ENCODE results near the gene RRP15. TPM values are rescaled to one million over a fixed set of nuclear protein-coding genes. Genes with fewer than 3 reads are reported as not detected.
A peak's percentile ranks its signal among the peaks of the same experiment; 100 is the strongest.

RRP15 gene
- total and polyA plus RNA-seq, 5 experiments from 2014 or later, result 16.0 to 20.8 (median 19.2) TPM

DNA sequence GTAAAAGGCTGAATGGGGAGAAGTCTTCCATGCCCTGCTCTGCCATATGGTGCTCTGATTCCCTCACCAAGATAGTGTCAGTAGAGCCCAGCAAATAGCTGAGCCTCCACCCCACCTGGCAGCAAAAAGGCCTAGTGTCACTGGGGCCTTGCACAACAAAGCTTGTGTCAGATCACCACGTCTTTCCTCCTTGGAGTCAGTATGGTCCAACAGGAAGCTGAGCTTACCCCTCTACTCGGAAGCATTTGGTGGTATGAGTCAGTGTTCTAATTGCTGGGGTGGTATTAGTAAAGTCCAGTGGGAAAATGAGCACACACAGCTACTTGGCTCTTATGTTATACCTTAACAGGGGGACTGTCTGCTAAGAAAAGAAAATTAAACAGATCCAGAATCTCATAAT is 18.7 kb upstream of the RRP15 start:
- ATAC-seq (no peak), DNase-seq (no peak)
- Mint-ChIP-seq H3K36me3 (no peaks in the 10 kb centered on the region), H3K9me3 (no peaks in the 10 kb centered on the region), H3K4me3 (no peak overlapping the region), H3K27me3 (peaks cover 6 to 29% (median 17%) of the 10 kb centered on the region in 5 donors), H3K27ac (no peak overlapping the region), H3K4me1 (no peaks in the 10 kb centered on the region)
- POLR2A ChIA-PET, result no interaction called here

DNA sequence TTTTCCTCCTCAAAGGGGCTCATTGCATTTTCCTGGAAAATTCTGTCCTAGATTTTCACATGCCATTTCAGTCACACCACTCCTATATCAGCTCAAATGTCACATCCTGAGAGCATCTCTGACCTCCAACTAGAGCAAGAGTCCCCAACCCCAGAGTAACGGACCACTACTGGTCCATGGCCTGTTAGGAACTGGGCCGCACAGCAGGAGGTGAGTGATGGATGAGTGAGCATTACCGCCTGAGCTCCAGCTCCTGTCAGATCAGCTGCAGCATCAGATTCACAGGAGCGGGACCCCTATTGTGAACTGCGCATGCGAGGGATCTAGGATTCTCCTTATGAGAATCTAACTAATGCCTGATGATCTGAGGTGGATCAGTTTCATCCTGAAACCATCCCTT is 12.7 kb upstream of the RRP15 start:
- no peaks in the 10 kb centered on the region for H3K9me3 Mint-ChIP-seq
- ATAC-seq (no peak), DNase-seq (no peak)
- peaks cover 3 to 21% (median 10%) of the 10 kb centered on the region in 5 donors for H3K27me3 Mint-ChIP-seq
- no peaks in the 10 kb centered on the region for H3K4me1 Mint-ChIP-seq
- POLR2A ChIA-PET, result no interaction called here
- H3K27ac Mint-ChIP-seq, result peak overlapping the region in 1 of 10 donors; percentile 16
- no peak overlapping the region for H3K4me3 Mint-ChIP-seq
- H3K36me3 Mint-ChIP-seq, result no peaks in the 10 kb centered on the region

DNA sequence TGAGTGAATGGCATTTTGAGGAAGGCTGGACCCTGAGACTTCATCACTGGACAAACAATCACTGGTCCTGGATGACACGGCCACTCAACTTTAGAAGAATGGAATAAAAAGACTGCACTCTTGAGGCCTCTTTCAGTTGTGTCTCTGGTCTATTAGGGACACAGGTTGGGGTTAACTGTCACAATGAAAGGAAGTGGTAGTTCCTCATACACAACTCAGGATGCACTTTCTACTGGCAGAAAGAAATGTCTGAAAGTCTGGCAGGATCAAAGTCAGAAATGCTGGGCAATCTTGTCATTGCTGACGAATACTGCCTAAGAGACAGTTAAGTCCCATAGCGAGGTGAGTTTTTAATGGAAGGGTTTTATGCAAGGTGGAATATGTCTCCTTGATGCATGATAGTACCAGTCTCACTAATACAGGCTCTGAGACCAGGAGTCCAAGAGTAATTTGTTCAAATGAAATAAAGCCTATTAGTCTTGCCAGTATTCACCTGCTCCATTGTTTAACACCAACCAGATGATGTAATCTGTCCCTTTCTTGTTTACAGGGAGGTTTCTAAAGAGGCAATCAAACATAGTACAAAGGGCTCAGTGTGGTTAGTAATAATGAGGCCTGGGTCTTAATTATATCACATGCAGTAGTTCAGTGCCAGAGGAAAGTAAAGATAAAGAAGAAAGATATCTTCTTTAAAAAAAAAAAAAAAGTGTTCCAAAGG is 11.2 kb upstream of the RRP15 start:
- peaks cover 1 to 28% (median 6%) of the 10 kb centered on the region in 5 donors for H3K27me3 Mint-ChIP-seq
- DNase-seq (no peak), ATAC-seq (no peak)
- no peak overlapping the region for H3K4me3 Mint-ChIP-seq
- no peaks in the 10 kb centered on the region for H3K4me1 Mint-ChIP-seq
- no peaks in the 10 kb centered on the region for H3K36me3 Mint-ChIP-seq
- H3K27ac Mint-ChIP-seq, result no peak overlapping the region
- POLR2A ChIA-PET, result no interaction called here
- no peaks in the 10 kb centered on the region for H3K9me3 Mint-ChIP-seq

GRCh38 chr1:218274511-218274910 is 10.6 kb upstream of the RRP15 start:
- POLR2A ChIA-PET, result no interaction called here
- Mint-ChIP-seq H3K9me3 (no peaks in the 10 kb centered on the region), H3K4me3 (no peak overlapping the region), H3K4me1 (no peaks in the 10 kb centered on the region), H3K36me3 (no peaks in the 10 kb centered on the region), H3K27ac (no peak overlapping the region), H3K27me3 (peaks cover 1 to 29% (median 6%) of the 10 kb centered on the region in 5 donors)
- ATAC-seq, result no peak
- DNase-seq, result no peak

DNA sequence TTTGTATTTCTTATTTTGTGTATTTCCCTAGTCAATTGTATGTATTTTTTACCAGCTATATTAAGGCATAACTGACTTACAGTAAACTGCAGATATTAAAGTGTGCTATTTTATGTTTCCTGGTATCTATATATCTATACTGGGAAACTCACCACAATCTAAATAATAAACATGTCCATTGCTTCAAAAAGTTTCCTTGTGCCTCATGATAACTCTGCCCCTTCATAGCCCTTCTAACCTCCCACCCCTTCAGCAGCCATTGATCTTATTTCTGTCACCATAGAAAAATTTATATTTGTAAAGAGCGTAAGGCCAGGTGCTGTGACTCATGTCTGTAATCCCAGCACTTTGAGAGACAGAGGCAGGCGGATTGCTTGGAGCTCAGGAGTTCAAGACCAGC is 9.3 kb upstream of the RRP15 start:
- Mint-ChIP-seq H3K27me3 (peaks cover 2 to 40% (median 10%) of the 10 kb centered on the region in 5 donors), H3K4me1 (no peaks in the 10 kb centered on the region), H3K27ac (no peak overlapping the region), H3K4me3 (no peak overlapping the region), H3K36me3 (peaks cover 0 to 8% (median 0%) of the 10 kb centered on the region in 3 donors), H3K9me3 (peaks cover 0 to 5% (median 0%) of the 10 kb centered on the region in 9 donors)
- no peak for DNase-seq
- ATAC-seq, result no peak
- POLR2A ChIA-PET, result interaction anchor here (1.4 kb wide), 1 partner anchor 9 kb away, joined by 3 read pairs; the partner anchor contains the start of gene RRP15

DNA sequence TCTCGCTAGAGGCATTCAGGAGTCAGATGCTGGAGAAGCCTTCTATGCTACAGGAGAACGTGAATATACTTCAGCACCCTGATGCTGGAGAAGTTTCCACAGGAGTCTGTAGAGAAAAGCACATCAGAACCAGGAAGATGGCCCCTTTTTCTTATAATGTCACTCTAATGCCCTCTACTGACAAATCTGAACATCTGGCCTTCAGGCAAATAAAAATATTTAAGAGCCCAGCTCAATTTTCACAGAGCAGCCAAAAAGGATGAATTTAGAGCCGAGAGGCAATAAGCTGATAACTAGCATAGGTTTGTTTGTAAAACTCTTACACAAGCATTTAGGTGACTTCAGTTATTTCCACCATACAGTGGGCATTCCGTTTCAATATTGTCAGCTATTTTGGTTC is 3.8 kb upstream of the RRP15 start:
- peaks cover 6 to 30% (median 9%) of the 10 kb centered on the region in 5 donors for H3K27me3 Mint-ChIP-seq
- peaks cover 0 to 11% (median 2%) of the 10 kb centered on the region in 9 donors for H3K9me3 Mint-ChIP-seq
- H3K36me3 Mint-ChIP-seq, result peaks cover 0 to 14% (median 3%) of the 10 kb centered on the region in 3 donors
- no peak overlapping the region for H3K27ac Mint-ChIP-seq
- H3K4me3 Mint-ChIP-seq, result no peak overlapping the region
- H3K4me1 Mint-ChIP-seq, result peaks cover 8 to 22% (median 18%) of the 10 kb centered on the region in 4 donors
- POLR2A ChIA-PET, result no interaction called here
- DNase-seq (no peak), ATAC-seq (no peak)

DNA sequence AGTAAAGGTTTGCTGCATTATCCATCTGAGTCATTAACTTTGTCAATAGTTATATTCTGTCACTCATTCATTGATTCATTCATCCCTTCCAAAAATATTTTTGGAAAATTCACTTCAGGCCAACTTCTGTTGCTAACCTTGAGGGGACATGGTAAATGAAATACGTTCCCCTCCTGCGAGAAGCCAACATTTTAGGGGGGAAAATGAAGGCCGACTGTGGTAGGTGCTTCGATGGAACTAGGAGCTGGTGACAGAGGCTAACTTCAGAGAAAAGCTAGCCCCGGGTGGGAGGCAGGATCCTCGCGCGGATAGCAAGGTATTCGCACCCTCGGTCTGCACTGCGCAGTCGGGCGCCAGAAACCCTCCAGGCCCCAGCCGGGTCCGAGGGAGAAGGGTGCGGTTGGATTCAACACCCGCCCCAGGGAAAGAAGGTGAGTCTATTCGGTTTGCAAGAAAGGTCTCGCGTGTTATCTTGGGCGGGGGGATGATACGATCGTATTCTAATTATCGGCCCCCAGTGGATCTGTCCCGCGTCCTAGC is 646 bp upstream of the RRP15 start:
- peak overlapping the region; percentile 93 to 99 (median 98) for H3K27ac Mint-ChIP-seq
- DNase-seq, result peak in 1 of 10 donors; percentile 0
- H3K4me3 Mint-ChIP-seq, result peak overlapping the region; percentile 93 to 100 (median 99)

GRCh38 chr1:218292515-218292914 is 7.4 kb downstream of the RRP15 start:
- Mint-ChIP-seq H3K27me3 (no peaks in the 10 kb centered on the region), H3K4me1 (peaks cover 11 to 51% (median 42%) of the 10 kb centered on the region in 4 donors), H3K27ac (no peak overlapping the region), H3K4me3 (no peak overlapping the region), H3K9me3 (no peaks in the 10 kb centered on the region), H3K36me3 (peaks cover 0 to 55% (median 6%) of the 10 kb centered on the region in 3 donors)
- ATAC-seq (no peak), DNase-seq (no peak)
- POLR2A ChIA-PET, result no interaction called here

More for the DNA sequence above, 646 bp upstream of the RRP15 start:
- no peak for ATAC-seq
- peaks cover 6 to 23% (median 9%) of the 10 kb centered on the region in 5 donors for H3K27me3 Mint-ChIP-seq
- POLR2A ChIA-PET, result interaction anchor here (0.6 to 1.5 kb wide), 7 partner anchors 9 to 889 kb away, joined by 3 to 4 read pairs (median 3); partner anchors contain the start of genes GPATCH2 and LYPLAL1
- H3K4me1 Mint-ChIP-seq, result peaks cover 13 to 48% (median 40%) of the 10 kb centered on the region in 4 donors
- peaks cover 0 to 11% (median 2%) of the 10 kb centered on the region in 9 donors for H3K9me3 Mint-ChIP-seq
- H3K36me3 Mint-ChIP-seq, result peaks cover 3 to 14% (median 10%) of the 10 kb centered on the region in 3 donors

- Mint-ChIP-seq H3K27me3 (no peaks in the 10 kb centered on the region), H3K27ac (no peak overlapping the region), H3K4me3 (no peak overlapping the region), H3K4me1 (peaks cover 14 to 45% (median 34%) of the 10 kb centered on the region in 4 donors), H3K36me3 (peaks cover 0 to 47% (median 6%) of the 10 kb centered on the region in 3 donors), H3K9me3 (no peaks in the 10 kb centered on the region)
- DNase-seq, result no peak
- POLR2A ChIA-PET, result no interaction called here
- no peak for ATAC-seq
Observed at GRCh38 chr1:218294546-218294945, 9.5 kb downstream of the RRP15 start.

DNA sequence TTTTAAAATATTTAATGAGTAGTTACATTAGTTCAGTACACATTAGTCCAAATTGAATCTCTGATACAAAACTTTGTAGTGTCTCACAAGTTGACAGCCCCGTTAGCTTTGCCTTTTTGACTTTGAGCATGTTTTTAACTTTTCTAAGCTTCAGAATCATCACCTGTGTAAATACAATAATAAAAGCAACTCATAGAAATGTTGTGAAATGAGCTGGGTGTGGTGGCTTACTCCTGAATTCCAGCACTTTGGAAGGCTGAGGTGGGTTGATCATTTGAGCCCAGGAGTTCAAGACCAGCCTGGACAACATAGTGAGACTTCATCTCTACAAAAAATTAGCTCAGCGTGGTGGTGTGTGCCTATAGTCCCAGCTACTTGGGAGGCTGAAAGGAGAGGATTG is 11.1 kb downstream of the RRP15 start:
- no peak overlapping the region for H3K27ac Mint-ChIP-seq
- no peaks in the 10 kb centered on the region for H3K27me3 Mint-ChIP-seq
- DNase-seq, result no peak

DNA sequence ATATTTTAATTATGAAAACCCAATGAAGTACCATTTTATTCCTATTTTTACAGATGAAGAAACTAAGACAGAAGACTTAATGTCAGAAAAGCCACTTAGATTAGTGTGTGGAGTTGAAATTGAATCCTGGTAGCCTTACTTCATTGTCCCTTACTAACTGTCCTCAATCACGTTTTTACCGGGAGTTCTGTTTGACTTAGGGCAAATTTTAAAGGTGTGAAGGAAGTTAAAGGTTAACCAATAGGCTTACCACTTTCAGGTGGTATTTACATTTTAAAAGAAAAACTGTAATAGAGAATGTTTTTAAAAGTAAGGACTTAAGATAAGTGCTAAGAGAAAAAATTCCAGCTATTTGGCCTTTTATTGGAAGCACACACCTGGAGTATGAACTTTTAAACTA is 12.4 kb downstream of the RRP15 start:
- Mint-ChIP-seq H3K36me3 (peaks cover 0 to 54% (median 6%) of the 10 kb centered on the region in 3 donors), H3K4me3 (no peak overlapping the region), H3K27ac (no peak overlapping the region), H3K4me1 (peaks cover 20 to 61% (median 29%) of the 10 kb centered on the region in 4 donors), H3K27me3 (no peaks in the 10 kb centered on the region), H3K9me3 (no peaks in the 10 kb centered on the region)
- POLR2A ChIA-PET, result no interaction called here
- ATAC-seq (no peak), DNase-seq (no peak)

More for the DNA sequence above, 11.1 kb downstream of the RRP15 start:
- no peaks in the 10 kb centered on the region for H3K9me3 Mint-ChIP-seq
- peaks cover 16 to 52% (median 27%) of the 10 kb centered on the region in 4 donors for H3K4me1 Mint-ChIP-seq
- H3K36me3 Mint-ChIP-seq, result peaks cover 0 to 46% (median 6%) of the 10 kb centered on the region in 3 donors
- H3K4me3 Mint-ChIP-seq, result no peak overlapping the region
- POLR2A ChIA-PET, result no interaction called here
- ATAC-seq, result no peak

GRCh38 chr1:218297867-218298266 is 12.8 kb downstream of the RRP15 start:
- no peak for ATAC-seq
- Mint-ChIP-seq H3K27ac (peak overlapping the region in 1 of 10 donors; percentile 4), H3K4me1 (peaks cover 18 to 57% (median 26%) of the 10 kb centered on the region in 4 donors)

DNA sequence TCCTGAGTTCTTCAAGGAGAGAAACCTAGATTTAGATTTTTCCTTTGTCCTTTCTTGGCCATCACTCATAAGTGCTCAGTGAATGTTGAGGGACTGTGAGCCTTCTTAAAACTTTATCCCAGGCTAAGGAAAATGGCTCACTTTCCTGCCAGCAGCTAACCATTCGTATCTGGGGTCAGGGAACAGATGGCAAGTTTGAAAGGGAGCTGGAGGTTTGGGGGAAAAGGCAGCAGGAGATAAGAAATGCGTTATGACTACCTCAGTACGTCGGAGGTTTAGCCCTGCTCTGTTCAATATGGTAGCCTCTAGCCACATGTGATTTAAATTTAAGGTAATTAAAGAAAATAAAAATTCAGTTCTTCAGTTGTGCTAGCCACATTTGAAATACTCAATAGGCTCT is 13.3 kb downstream of the RRP15 start:
- H3K36me3 Mint-ChIP-seq, result peaks cover 0 to 61% (median 6%) of the 10 kb centered on the region in 3 donors

More at GRCh38 chr1:218297867-218298266, 12.8 kb downstream of the RRP15 start:
- peaks cover 0 to 58% (median 6%) of the 10 kb centered on the region in 3 donors for H3K36me3 Mint-ChIP-seq
- POLR2A ChIA-PET, result no interaction called here
- H3K27me3 Mint-ChIP-seq, result no peaks in the 10 kb centered on the region
- no peak for DNase-seq
- H3K9me3 Mint-ChIP-seq, result no peaks in the 10 kb centered on the region
- H3K4me3 Mint-ChIP-seq, result no peak overlapping the region

More for the DNA sequence above, 13.3 kb downstream of the RRP15 start:
- DNase-seq, result no peak
- Mint-ChIP-seq H3K9me3 (no peaks in the 10 kb centered on the region), H3K27me3 (no peaks in the 10 kb centered on the region), H3K4me1 (peaks cover 18 to 56% (median 26%) of the 10 kb centered on the region in 4 donors), H3K27ac (peak overlapping the region in 1 of 10 donors; percentile 4), H3K4me3 (no peak overlapping the region)
- ATAC-seq, result no peak
- POLR2A ChIA-PET, result no interaction called here
